ENCODE results near the gene CDH13. TPM values are rescaled to one million over a fixed set of nuclear protein-coding genes. Genes with fewer than 3 reads are reported as not detected.

CDH13 gene
- total RNA-seq, 1 experiment from 2014 or later, result 34.5 TPM

GRCh38 chr16:82773018-82773417 lies 146.2 kb downstream of the CDH13 start:
- H3K27me3 ChIP-seq, result no peaks in the 10 kb centered on the region
- peaks cover 17% of the 10 kb centered on the region for H3K4me1 ChIP-seq
- peak; percentile 12 to 51 for DNase-seq

GRCh38 chr16:82776470-82777146 lies 149.8 kb downstream of the CDH13 start:
- Histone ChIP-seq H3K27me3 (no peaks in the 10 kb centered on the region), H3K9me3 (replicated peaks) (no peaks in the 10 kb centered on the region), H3K4me3 (no peak overlapping the region), H3K27ac (no peak overlapping the region), H3K4me1 (peaks cover 11% of the 10 kb centered on the region), H3K36me3 (no peaks in the 10 kb centered on the region)
- DNase-seq, result no peak

More at GRCh38 chr16:82773018-82773417, 146.2 kb downstream of the CDH13 start:
- no peaks in the 10 kb centered on the region for H3K9me3 ChIP-seq (replicated peaks)
- H3K4me3 ChIP-seq, result no peak overlapping the region
- no peak overlapping the region for H3K27ac ChIP-seq
- H3K36me3 ChIP-seq, result no peaks in the 10 kb centered on the region

- no peaks in the 10 kb centered on the region for H3K36me3 ChIP-seq
- H3K27me3 ChIP-seq, result no peaks in the 10 kb centered on the region
- no peaks in the 10 kb centered on the region for H3K9me3 ChIP-seq (replicated peaks)
- DNase-seq, result peak; percentile 68 to 80
- no peak overlapping the region for H3K4me3 ChIP-seq
- H3K27ac ChIP-seq, result peak overlapping the region; percentile 51
- H3K4me1 ChIP-seq, result peaks cover 20% of the 10 kb centered on the region
Observed at GRCh38 chr16:82782715-82783251, 156.0 kb downstream of the CDH13 start.

GRCh38 chr16:82783933-82784572 lies 157.3 kb downstream of the CDH13 start:
- Histone ChIP-seq H3K27ac (no peak overlapping the region), H3K9me3 (replicated peaks) (no peaks in the 10 kb centered on the region), H3K4me1 (peaks cover 20% of the 10 kb centered on the region), H3K36me3 (no peaks in the 10 kb centered on the region), H3K27me3 (no peaks in the 10 kb centered on the region), H3K4me3 (no peak overlapping the region)
- no peak for DNase-seq

- H3K4me3 ChIP-seq, result no peak overlapping the region
- no peaks in the 10 kb centered on the region for H3K9me3 ChIP-seq (replicated peaks)
- H3K4me1 ChIP-seq, result peaks cover 20% of the 10 kb centered on the region
- no peak overlapping the region for H3K27ac ChIP-seq
- DNase-seq, result no peak
- H3K36me3 ChIP-seq, result no peaks in the 10 kb centered on the region
- no peaks in the 10 kb centered on the region for H3K27me3 ChIP-seq
Observed at GRCh38 chr16:82784573-82784968, 157.8 kb downstream of the CDH13 start.

GRCh38 chr16:82788225-82788624 lies 161.5 kb downstream of the CDH13 start:
- Histone ChIP-seq H3K9me3 (replicated peaks) (no peaks in the 10 kb centered on the region), H3K4me3 (no peak overlapping the region), H3K27me3 (no peaks in the 10 kb centered on the region), H3K36me3 (no peaks in the 10 kb centered on the region), H3K4me1 (peaks cover 4% of the 10 kb centered on the region; the same call in 1 of the 2 replicates), H3K27ac (no peak overlapping the region)
- DNase-seq, result no peak

GRCh38 chr16:82788919-82789318 lies 162.2 kb downstream of the CDH13 start:
- Histone ChIP-seq H3K9me3 (replicated peaks) (no peaks in the 10 kb centered on the region), H3K4me3 (no peak overlapping the region), H3K27ac (no peak overlapping the region), H3K36me3 (no peaks in the 10 kb centered on the region), H3K4me1 (no peaks in the 10 kb centered on the region), H3K27me3 (no peaks in the 10 kb centered on the region)
- no peak for DNase-seq

GRCh38 chr16:82792693-82793092 lies 165.9 kb downstream of the CDH13 start:
- H3K27ac ChIP-seq, result no peak overlapping the region
- no peaks in the 10 kb centered on the region for H3K36me3 ChIP-seq
- no peak for DNase-seq
- no peaks in the 10 kb centered on the region for H3K4me1 ChIP-seq
- H3K27me3 ChIP-seq, result no peaks in the 10 kb centered on the region
- no peaks in the 10 kb centered on the region for H3K9me3 ChIP-seq (replicated peaks)
- no peak overlapping the region for H3K4me3 ChIP-seq

GRCh38 chr16:82793528-82794245 lies 166.9 kb downstream of the CDH13 start:
- Histone ChIP-seq H3K9me3 (replicated peaks) (no peaks in the 10 kb centered on the region), H3K4me1 (no peaks in the 10 kb centered on the region), H3K27ac (no peak overlapping the region), H3K36me3 (no peaks in the 10 kb centered on the region), H3K27me3 (no peaks in the 10 kb centered on the region), H3K4me3 (no peak overlapping the region)
- no peak for DNase-seq

DNA sequence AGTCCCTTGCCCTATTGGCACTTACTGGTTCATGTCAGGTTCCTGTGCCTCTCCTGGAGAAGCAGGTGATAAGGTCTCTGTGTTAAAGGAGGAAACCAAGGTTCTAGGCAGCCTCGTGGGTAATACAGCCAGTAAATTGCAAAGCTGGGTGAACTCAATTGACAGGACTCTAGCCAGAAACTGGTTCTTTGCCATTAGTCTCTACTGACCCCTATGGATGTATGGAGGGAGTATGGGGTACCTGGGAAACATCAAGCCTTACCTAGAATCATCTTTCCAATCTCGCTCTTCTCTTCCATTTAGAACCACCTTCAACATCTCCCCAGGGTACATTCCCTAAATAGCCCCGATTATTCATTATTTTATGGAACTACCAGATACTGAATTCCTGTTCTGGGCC lies 169.3 kb downstream of the CDH13 start:
- Histone ChIP-seq H3K36me3 (no peaks in the 10 kb centered on the region), H3K27me3 (no peaks in the 10 kb centered on the region), H3K27ac (no peak overlapping the region), H3K9me3 (replicated peaks) (no peaks in the 10 kb centered on the region), H3K4me1 (no peaks in the 10 kb centered on the region), H3K4me3 (no peak overlapping the region)
- no peak for DNase-seq

DNA sequence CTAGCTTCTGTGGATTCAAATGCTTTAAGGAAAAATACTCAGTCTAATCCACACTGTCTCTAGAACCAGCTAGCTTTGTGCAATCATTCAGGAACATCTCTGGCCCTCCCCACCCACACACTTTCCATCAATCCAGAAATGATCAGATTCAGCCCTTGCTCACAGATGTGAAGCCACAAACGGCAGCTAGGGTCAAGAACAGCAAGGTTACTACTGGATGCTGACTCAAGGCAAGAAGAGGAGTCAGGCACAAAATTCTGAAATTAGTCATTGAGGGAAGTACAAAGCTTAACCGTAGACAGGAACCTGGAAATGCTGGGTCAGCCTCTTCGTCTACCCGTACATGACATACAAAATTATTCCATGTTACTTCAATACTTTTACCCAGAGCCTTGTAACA lies 174.6 kb downstream of the CDH13 start:
- no peak overlapping the region for H3K4me3 ChIP-seq
- no peaks in the 10 kb centered on the region for H3K27me3 ChIP-seq
- H3K4me1 ChIP-seq, result no peaks in the 10 kb centered on the region
- no peak for DNase-seq
- H3K9me3 ChIP-seq (replicated peaks), result no peaks in the 10 kb centered on the region
- H3K27ac ChIP-seq, result no peak overlapping the region
- no peaks in the 10 kb centered on the region for H3K36me3 ChIP-seq

DNA sequence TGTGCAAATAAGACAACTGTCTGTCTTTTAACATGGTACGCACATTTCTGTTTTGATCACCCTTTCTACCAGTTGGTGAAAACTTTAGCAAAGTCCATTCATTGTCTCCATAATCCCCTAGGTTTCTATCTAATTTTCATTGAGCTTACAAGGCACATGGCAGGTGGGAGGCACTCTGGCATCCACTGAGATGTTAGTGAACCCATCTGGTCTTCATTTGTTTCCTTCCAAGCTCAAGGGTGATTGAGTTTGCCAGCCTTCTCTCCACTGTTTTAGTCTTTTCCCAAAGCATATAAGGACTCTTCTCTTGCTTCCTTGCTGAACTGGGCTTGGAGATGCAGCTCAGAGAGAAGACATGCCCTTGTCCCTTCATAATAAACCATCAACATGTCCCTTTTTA lies 179.1 kb downstream of the CDH13 start:
- no peak for DNase-seq
- Histone ChIP-seq H3K36me3 (no peaks in the 10 kb centered on the region), H3K27me3 (no peaks in the 10 kb centered on the region), H3K4me3 (no peak overlapping the region), H3K9me3 (replicated peaks) (no peaks in the 10 kb centered on the region), H3K27ac (no peak overlapping the region), H3K4me1 (no peaks in the 10 kb centered on the region)

DNA sequence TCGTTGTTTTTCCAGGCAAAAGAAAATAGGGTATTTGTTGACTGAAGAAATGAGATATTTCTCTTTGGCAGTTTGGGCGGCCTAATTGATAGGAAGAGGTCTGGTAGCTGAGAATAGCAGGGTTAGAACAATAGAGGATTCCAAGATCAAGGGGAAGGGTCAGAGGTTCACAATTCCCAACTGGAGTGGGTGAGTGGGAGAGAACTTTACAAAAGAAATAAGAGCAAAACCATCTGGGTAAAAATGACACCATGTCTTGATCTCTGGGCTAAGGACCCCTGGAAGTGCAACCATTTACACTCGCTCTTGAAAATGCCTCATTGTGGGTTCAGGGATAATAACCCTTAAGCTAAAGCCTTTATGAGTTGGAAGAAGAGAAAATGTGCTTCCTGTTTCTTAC lies 180.5 kb downstream of the CDH13 start:
- no peak overlapping the region for H3K27ac ChIP-seq
- no peak for DNase-seq
- H3K36me3 ChIP-seq, result no peaks in the 10 kb centered on the region
- H3K27me3 ChIP-seq, result no peaks in the 10 kb centered on the region
- no peaks in the 10 kb centered on the region for H3K4me1 ChIP-seq
- no peak overlapping the region for H3K4me3 ChIP-seq
- H3K9me3 ChIP-seq (replicated peaks), result no peaks in the 10 kb centered on the region

GRCh38 chr16:82808036-82808435 lies 181.3 kb downstream of the CDH13 start:
- no peaks in the 10 kb centered on the region for H3K4me1 ChIP-seq
- no peak for DNase-seq
- H3K27me3 ChIP-seq, result no peaks in the 10 kb centered on the region
- no peak overlapping the region for H3K4me3 ChIP-seq
- no peaks in the 10 kb centered on the region for H3K9me3 ChIP-seq (replicated peaks)
- H3K36me3 ChIP-seq, result no peaks in the 10 kb centered on the region
- no peak overlapping the region for H3K27ac ChIP-seq

- H3K9me3 ChIP-seq (replicated peaks), result no peaks in the 10 kb centered on the region
- H3K27me3 ChIP-seq, result no peaks in the 10 kb centered on the region
- no peak overlapping the region for H3K4me3 ChIP-seq
- no peak for DNase-seq
- H3K36me3 ChIP-seq, result no peaks in the 10 kb centered on the region
- H3K4me1 ChIP-seq, result no peaks in the 10 kb centered on the region
- H3K27ac ChIP-seq, result no peak overlapping the region
Observed at GRCh38 chr16:82810077-82810476, 183.3 kb downstream of the CDH13 start.

Measured in SJCRH30 (cell line).